Measurements from ENCODE around the gene CAB39L.

The CAB39L gene

GRCh38 chr13:49262634-49263033 lies 181.2 kb downstream of the CAB39L start:
- in situ Hi-C loops (cut with HindIII; ENCODE audit: low sequenced_read_pairs): no loop called here
- no peak for TF ChIP-seq CTCF (IDR thresholded peaks at IDR 0.05; ENCODE audit: low read depth, low read length, missing control alignments)
- no peak overlapping the region for H3K4me3 ChIP-seq (ENCODE audit: low read depth, low read length)
- no peak for DNase-seq (ENCODE audit: low read depth)

GRCh38 chr13:49259586-49259985 lies 184.3 kb downstream of the CAB39L start:
- TF ChIP-seq CTCF (IDR thresholded peaks at IDR 0.05; ENCODE audit: low read depth, low read length, missing control alignments): no peak
- DNase-seq (ENCODE audit: low read depth): no peak
- in situ Hi-C loops (cut with HindIII; ENCODE audit: low sequenced_read_pairs): no loop called here
- H3K4me3 ChIP-seq (ENCODE audit: low read depth, low read length): no peak overlapping the region

All from astrocyte of the cerebellum (primary cell).